ENCODE data around the gene RFX1. TPM values are rescaled to one million over a fixed set of nuclear protein-coding genes. Genes with fewer than 3 reads are reported as not detected.
A peak's percentile ranks its signal among the peaks of the same experiment; 100 is the strongest.

The RFX1 gene
- total RNA-seq, 4 donors from 2014 or later, result 2.0 to 5.9 (median 3.9) TPM

- Histone ChIP-seq H3K9me3 (no peaks in the 10 kb centered on the region), H3K4me1 (peaks cover 0 to 41% (median 18%) of the 10 kb centered on the region in 3 donors), H3K36me3 (peaks cover 0 to under 1% of the 10 kb centered on the region in 2 donors), H3K27ac (peak overlapping the region; percentile 98 to 99 (median 99)), H3K4me3 (peak overlapping the region; percentile 84 to 89), H3K27me3 (no peaks in the 10 kb centered on the region)
- WGBS, 2 donors (ENCODE audit: low coverage in 1 of 2), result 0 to 18% methylated on average over 1 to 9 of the region's 50 CpGs
- ATAC-seq, result peak; percentile 58
- peak; percentile 50 to 71 for TF ChIP-seq POLR2A (IDR thresholded peaks at IDR 0.05)
- TF ChIP-seq EP300 (IDR thresholded peaks at IDR 0.05), result no peak
These were observed 603 bp downstream of the RFX1 start for GRCh38 chr19:14005349-14006084.

GRCh38 chr19:14004619-14005348 is 1.3 kb downstream of the RFX1 start:
- no peaks in the 10 kb centered on the region for H3K9me3 ChIP-seq
- no peaks in the 10 kb centered on the region for H3K27me3 ChIP-seq
- peak overlapping the region in 1 of 2 donors; percentile 89 for H3K4me3 ChIP-seq
- peak overlapping the region; percentile 98 to 99 (median 99) for H3K27ac ChIP-seq
- no peak for ATAC-seq
- 24 to 28% methylated on average over 6 to 7 of the region's 14 CpGs for WGBS, 2 donors (ENCODE audit: low coverage in 1 of 2)
- peaks cover 0 to 41% (median 18%) of the 10 kb centered on the region in 3 donors for H3K4me1 ChIP-seq
- peaks cover 0 to 8% of the 10 kb centered on the region in 2 donors for H3K36me3 ChIP-seq
- TF ChIP-seq CTCF (IDR thresholded peaks at IDR 0.05) (no peak), EP300 (IDR thresholded peaks at IDR 0.05) (no peak), POLR2AphosphoS5 (IDR thresholded peaks at IDR 0.05) (no peak), POLR2A (IDR thresholded peaks at IDR 0.05) (no peak)

- Histone ChIP-seq H3K4me3 (no peak overlapping the region), H3K9me3 (peaks cover 0 to 8% (median 0%) of the 10 kb centered on the region in 3 donors), H3K27me3 (no peaks in the 10 kb centered on the region), H3K36me3 (peaks cover 0 to 15% of the 10 kb centered on the region in 2 donors), H3K27ac (peak overlapping the region in 3 of 4 donors; percentile 99), H3K4me1 (peaks cover 0 to 41% (median 18%) of the 10 kb centered on the region in 3 donors)
- ATAC-seq, result no peak
- WGBS, 2 donors (ENCODE audit: low coverage in 1 of 2), result 30 to 49% methylated on average over 6 to 10 of the region's 10 CpGs
- TF ChIP-seq CTCF (IDR thresholded peaks at IDR 0.05), result no peak
- TF ChIP-seq EP300 (IDR thresholded peaks at IDR 0.05), result no peak
- TF ChIP-seq POLR2A (IDR thresholded peaks at IDR 0.05), result no peak
- TF ChIP-seq POLR2AphosphoS5 (IDR thresholded peaks at IDR 0.05), result no peak
These were observed 2.7 kb downstream of the RFX1 start for GRCh38 chr19:14003251-14004055.

- no peak for TF ChIP-seq POLR2AphosphoS5 (IDR thresholded peaks at IDR 0.05)
- no peak for TF ChIP-seq CTCF (IDR thresholded peaks at IDR 0.05)
- ATAC-seq, result no peak
- H3K9me3 ChIP-seq, result peaks cover 0 to 8% (median 0%) of the 10 kb centered on the region in 3 donors
- H3K4me3 ChIP-seq, result no peak overlapping the region
- 27 to 61% methylated on average over 5 to 6 of the region's 13 CpGs for WGBS, 2 donors (ENCODE audit: low coverage in 1 of 2)
- H3K36me3 ChIP-seq, result peaks cover 0 to 20% of the 10 kb centered on the region in 2 donors
- peaks cover 0 to 41% (median 18%) of the 10 kb centered on the region in 3 donors for H3K4me1 ChIP-seq
- H3K27me3 ChIP-seq, result no peaks in the 10 kb centered on the region
- peak overlapping the region in 3 of 4 donors; percentile 99 for H3K27ac ChIP-seq
These were observed 3.4 kb downstream of the RFX1 start for GRCh38 chr19:14002571-14003250.
